HG03521 (cell line): ENCODE results near the gene DENR.

Experiments
- ATAC-seq: cut with Tn5 transposase; IDR thresholded peaks from one replicate; pipeline ENCODE4 v1.9.1; 2021; ENCODE audit warnings: mild to moderate bottlenecking, moderate library complexity; ENCODE audit not compliant: unreplicated experiment

The DENR gene

GRCh38 chr12:122813310-122813713, 60.7 kb downstream of the DENR start:
- ATAC-seq, result no peak

GRCh38 chr12:122819209-122819785, 66.7 kb downstream of the DENR start:
- ATAC-seq, result no peak

GRCh38 chr12:122820138-122820537, 67.5 kb downstream of the DENR start:
- ATAC-seq, result no peak
